Heart left ventricle (tissue), 16 donors: ENCODE data around the gene MRTFA. TPM values are rescaled to one million over a fixed set of nuclear protein-coding genes. Genes with fewer than 3 reads are reported as not detected.

ENCODE experiments used
- ATAC-seq, 4 donors: fragments of 200-7000 bp; cut with Tn5 transposase; one replicate each; pipeline ENCODE4 v1.9.1; 2020 to 2022; ENCODE audit warnings: moderate library complexity in 4 of 4, mild to moderate bottlenecking in 3 of 4, moderate number of reproducible peaks in 1 of 4
- DNase-seq, 5 donors: peaks; one replicate each; pipeline ENCODE4 v3.0.0-alpha.2; 2020
- H3K27ac ChIP-seq, 12 donors: fragments of 200-600 bp; sonication (generic) in 4 of 12; one replicate each; pipeline versions ENCODE4 v1.5.0 to v1.8.0; 2016 to 2022; ENCODE audit warnings: mild to moderate bottlenecking in 2 of 12
- H3K27me3 ChIP-seq, 9 donors: fragments of 200-600 bp; sonication (generic) in 2 of 9; one replicate each; pipeline versions ENCODE4 v1.5.1 to v1.8.0; 2016 to 2022; ENCODE audit warnings: mild to moderate bottlenecking in 3 of 9
- H3K36me3 ChIP-seq, 9 donors: fragments of 200-600 bp; sonication (generic) in 2 of 9; one replicate each; pipeline versions ENCODE4 v1.5.0 to v1.8.0; 2018 to 2022; ENCODE audit warnings: mild to moderate bottlenecking in 2 of 9
- H3K4me1 ChIP-seq, 12 donors: fragments of 200-600 bp; sonication (generic) in 4 of 12; one replicate each; pipeline versions ENCODE4 v1.5.0 to v1.8.0; 2016 to 2022; ENCODE audit warnings: mild to moderate bottlenecking in 3 of 12
- H3K4me3 ChIP-seq, 12 donors: fragments of 200-600 bp; sonication (generic) in 4 of 12; one replicate each; pipeline versions ENCODE4 v1.5.0 to v1.8.0; 2017 to 2022; ENCODE audit warnings: mild to moderate bottlenecking in 9 of 12, moderate library complexity in 4 of 12
- H3K9me3 ChIP-seq, 12 donors: fragments of 200-600 bp; sonication (generic) in 4 of 12; one replicate each; pipeline versions ENCODE4 v1.5.0 to v1.8.0; 2016 to 2022; ENCODE audit warnings: mild to moderate bottlenecking in 1 of 12
- POLR2A ChIP-seq, 2 donors: fragments of 450-650 bp; IDR thresholded peaks; one replicate each; pipeline ENCODE4 v1.6.1; 2017; ENCODE audit warnings: antibody characterized with exemption in 2 of 2, mild to moderate bottlenecking in 2 of 2, moderate library complexity in 2 of 2
- WGBS, 4 donors: extraction: QIAGEN DNeasy Blood & Tissue Kit in 2 of 4; methylation state at CpG; one replicate each; pipeline versions ENCODE4 v1.1.5 to v1.1.7; 2013 to 2018; 5-methylcytosine and 5-hydroxymethylcytosine counted together
- intact Hi-C, 10 donors: fragments of 100-400 bp; cut with DNase I; formaldehyde crosslinking; loops; one replicate each; pipeline versions ENCODE4 v1.11.1 to v1.14.2; 2022
- polyA plus RNA-seq, 2 donors: library from polyadenylated mRNA; stranded (reverse); fragments of 200-250 nt; gene quantifications; one replicate each; pipeline ENCODE4 v1.2.3, GENCODE V29; 2013
- total RNA-seq, 9 donors: library from RNA; depleted of rRNA in 2 of 9; stranded (reverse); fragments of >200 nt in 2 of 9; fragmentation: NEBNext Ultra II Directional in 3 of 9; extraction: Animal tissue kit (Norgen Biotek cat#: 25700) in 3 of 9; gene quantifications; one replicate each; pipeline versions ENCODE4 v1.1.0 to v1.2.4, GENCODE V29; 2016 to 2023
- TF ChIP-seq, protein P1 (sequence below), 12 donors: fragments of 200-600 bp; sonication (generic) in 4 of 12; IDR thresholded peaks; one replicate each; pipeline versions ENCODE4 v1.5.0 to v1.8.0; 2018 to 2022; ENCODE audit warnings: antibody characterized with exemption in 12 of 12, mild to moderate bottlenecking in 5 of 12
- donor health status: ischemic (EF 13 %, LVEDD 7.1; RV severe dilation, severe dysfunction).
- donor health status: healthy with polysubstance abuse.
- donor health status: DM: no; HTN: yes; CAD: no.
- donor health status: DM: no; HTN: no; CAD: no.
- donor health status: ischemic (EF 25% LVEDD 6.9; RV normal size, moderate dysfunction).
- donor health status: ischemic (EF 25% LVEDD 5.7; RV mildly dilated, moderate dysfunction).
- donor health status: healthy.
- donor health status: DM: yes; HTN: yes; CAD: no.
- donor health status: ischemic (EF 35%, LVEDD 5.7; RV mildly dilated, moderate dysfunction).
- donor health status: nonischemic (EF 11% LVEDD 7.7; RV severe dilation, severe dysfunction).
- donor health status: DM: yes; HTN: yes; CAD: no.
- donor health status: PGD.
- donor health status: ischemic (EF 29% LVEDD 5.4; RV normal size, mild dysfunction).
- donor health status: nonischemic (EF 23%, LVEDD 6.1; RV moderate dilation, normal function).

MRTFA gene
- total and polyA plus RNA-seq, 11 donors: 14.0 to 52.6 (median 26.9) TPM

DNA sequence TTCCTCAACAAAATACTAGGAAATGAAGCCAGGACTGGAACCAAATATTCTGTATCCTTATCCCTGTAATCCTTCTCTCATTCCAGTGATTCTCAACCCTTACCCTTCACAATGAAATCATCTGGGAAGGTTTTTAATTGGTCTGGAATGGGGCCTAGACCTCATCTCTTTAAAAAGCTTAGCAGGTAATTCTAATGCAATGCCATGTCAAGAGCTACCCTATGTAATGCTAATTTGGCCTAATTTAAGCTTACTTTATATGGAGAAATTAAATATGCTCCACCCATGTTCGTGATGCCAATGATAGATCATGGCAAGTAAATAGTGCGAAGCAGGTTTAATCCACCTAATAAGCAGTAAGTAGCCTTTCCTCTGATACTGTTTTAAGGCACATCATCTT is 164.5 kb downstream of the MRTFA start:
- DNase-seq: no peak
- Histone ChIP-seq H3K27ac (no peak overlapping the region), H3K4me1 (peaks cover 0 to 13% (median 7%) of the 10 kb centered on the region in 12 donors), H3K27me3 (no peaks in the 10 kb centered on the region), H3K4me3 (no peak overlapping the region), H3K9me3 (no peaks in the 10 kb centered on the region), H3K36me3 (peaks cover 0 to 3% (median 0%) of the 10 kb centered on the region in 9 donors)
- TF ChIP-seq, protein P1, sequence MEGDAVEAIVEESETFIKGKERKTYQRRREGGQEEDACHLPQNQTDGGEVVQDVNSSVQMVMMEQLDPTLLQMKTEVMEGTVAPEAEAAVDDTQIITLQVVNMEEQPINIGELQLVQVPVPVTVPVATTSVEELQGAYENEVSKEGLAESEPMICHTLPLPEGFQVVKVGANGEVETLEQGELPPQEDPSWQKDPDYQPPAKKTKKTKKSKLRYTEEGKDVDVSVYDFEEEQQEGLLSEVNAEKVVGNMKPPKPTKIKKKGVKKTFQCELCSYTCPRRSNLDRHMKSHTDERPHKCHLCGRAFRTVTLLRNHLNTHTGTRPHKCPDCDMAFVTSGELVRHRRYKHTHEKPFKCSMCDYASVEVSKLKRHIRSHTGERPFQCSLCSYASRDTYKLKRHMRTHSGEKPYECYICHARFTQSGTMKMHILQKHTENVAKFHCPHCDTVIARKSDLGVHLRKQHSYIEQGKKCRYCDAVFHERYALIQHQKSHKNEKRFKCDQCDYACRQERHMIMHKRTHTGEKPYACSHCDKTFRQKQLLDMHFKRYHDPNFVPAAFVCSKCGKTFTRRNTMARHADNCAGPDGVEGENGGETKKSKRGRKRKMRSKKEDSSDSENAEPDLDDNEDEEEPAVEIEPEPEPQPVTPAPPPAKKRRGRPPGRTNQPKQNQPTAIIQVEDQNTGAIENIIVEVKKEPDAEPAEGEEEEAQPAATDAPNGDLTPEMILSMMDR (IDR thresholded peaks at IDR 0.05): no peak
- TF ChIP-seq POLR2A (IDR thresholded peaks at IDR 0.05): no peak
- intact Hi-C loops: no loop called here
- 95 to 98% (median 97%) methylated on average over 2 of the region's 2 CpGs for WGBS, 4 donors
- no peak for ATAC-seq

DNA sequence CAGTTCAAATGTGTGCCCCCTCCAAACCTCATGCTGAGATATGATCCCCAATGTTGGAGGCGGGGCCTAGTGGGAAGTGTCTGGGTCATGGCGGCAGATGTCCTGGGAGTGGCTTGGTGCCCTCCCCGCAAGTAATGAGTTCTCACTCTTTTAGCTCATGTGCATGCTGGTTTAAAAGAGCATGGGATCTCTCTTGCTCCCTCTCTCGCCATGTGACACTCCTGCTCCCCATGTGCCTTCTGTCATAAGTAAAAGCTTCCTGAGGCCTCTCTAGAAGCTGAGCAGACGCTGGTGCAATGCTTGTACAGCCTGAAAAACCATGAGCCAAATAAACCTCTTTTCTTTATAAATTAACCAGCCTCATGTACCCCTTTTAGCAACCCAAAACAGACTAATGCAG is 167.3 kb downstream of the MRTFA start:
- WGBS, 4 donors: 95 to 98% (median 97%) methylated on average over 5 of the region's 5 CpGs
- Histone ChIP-seq H3K4me3 (no peak overlapping the region), H3K4me1 (peaks cover 0 to 25% (median 6%) of the 10 kb centered on the region in 12 donors), H3K27me3 (no peaks in the 10 kb centered on the region), H3K36me3 (no peaks in the 10 kb centered on the region), H3K9me3 (no peaks in the 10 kb centered on the region), H3K27ac (no peak overlapping the region)
- TF ChIP-seq, protein P1 (IDR thresholded peaks at IDR 0.05): no peak
- TF ChIP-seq POLR2A (IDR thresholded peaks at IDR 0.05): no peak
- DNase-seq (no peak), ATAC-seq (no peak)
- intact Hi-C loops: no loop called here

DNA sequence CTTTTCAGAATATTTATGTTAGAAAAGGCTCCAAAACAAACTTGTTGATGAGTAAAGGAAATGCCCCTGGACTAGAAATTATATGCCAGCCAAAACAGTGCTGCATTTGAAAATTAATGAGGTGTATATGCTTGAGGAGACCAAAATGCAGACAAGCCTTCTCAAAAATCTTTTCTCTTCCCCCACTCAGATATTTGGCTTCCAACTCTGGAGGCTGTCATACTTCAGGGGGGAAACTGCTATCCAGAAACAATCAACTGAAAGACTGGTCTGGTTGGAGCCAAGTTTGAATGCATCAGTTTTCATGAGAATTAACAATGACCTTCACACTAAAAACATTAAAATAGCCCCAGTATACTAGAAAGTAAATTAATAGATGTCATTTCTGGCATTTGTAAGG is 167.9 kb downstream of the MRTFA start:
- TF ChIP-seq POLR2A (IDR thresholded peaks at IDR 0.05): no peak
- TF ChIP-seq, protein P1 (IDR thresholded peaks at IDR 0.05): no peak
- H3K4me1 ChIP-seq: peaks cover 0 to 31% (median 6%) of the 10 kb centered on the region in 12 donors
- H3K27ac ChIP-seq: no peak overlapping the region
- H3K4me3 ChIP-seq: no peak overlapping the region
- no peaks in the 10 kb centered on the region for H3K36me3 ChIP-seq
- no peaks in the 10 kb centered on the region for H3K27me3 ChIP-seq
- intact Hi-C loops: no loop called here
- ATAC-seq (no peak), DNase-seq (no peak)
- no peaks in the 10 kb centered on the region for H3K9me3 ChIP-seq

DNA sequence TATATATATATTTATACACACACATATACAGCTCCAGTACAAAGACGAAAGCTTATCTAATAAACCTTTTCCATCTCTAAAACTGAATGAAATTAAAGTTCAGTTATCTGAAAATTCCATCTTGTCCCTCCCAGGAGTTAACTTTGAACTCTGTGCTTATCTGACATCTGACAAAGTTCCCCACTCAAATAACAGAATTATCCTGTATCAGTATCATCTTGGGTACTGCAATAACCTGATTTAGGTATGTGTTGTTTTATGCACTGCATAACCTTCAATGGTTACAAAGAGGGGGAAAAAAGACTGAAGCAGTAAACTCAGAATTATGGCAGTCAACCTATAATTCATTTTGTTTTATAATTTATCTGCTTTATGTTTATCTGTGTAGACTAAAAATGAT is 169.5 kb downstream of the MRTFA start:
- WGBS, 4 donors: 91 to 98% (median 95%) methylated on average over 1 of the region's 1 CpG
- no peak for TF ChIP-seq POLR2A (IDR thresholded peaks at IDR 0.05)
- TF ChIP-seq, protein P1 (IDR thresholded peaks at IDR 0.05): no peak
- no peak overlapping the region for H3K27ac ChIP-seq

More for the DNA sequence above, 169.5 kb downstream of the MRTFA start:
- Histone ChIP-seq H3K36me3 (peaks cover 0 to 11% (median 1%) of the 10 kb centered on the region in 9 donors), H3K9me3 (no peaks in the 10 kb centered on the region), H3K27me3 (no peaks in the 10 kb centered on the region), H3K4me1 (peaks cover 0 to 40% (median 6%) of the 10 kb centered on the region in 12 donors), H3K4me3 (no peak overlapping the region)
- intact Hi-C loops: no loop called here
- ATAC-seq (no peak), DNase-seq (no peak)
